Kidney capillary endothelial cell (primary cell): Measurements from ENCODE around the gene CATSPERD.
A peak's percentile ranks its signal among the peaks of the same experiment; 100 is the strongest.

Experiments used
- DNase-seq: peaks from one replicate; pipeline ENCODE4 v3.0.0-alpha.2; 2018; ENCODE audit warnings: low spot score

CATSPERD gene

DNA sequence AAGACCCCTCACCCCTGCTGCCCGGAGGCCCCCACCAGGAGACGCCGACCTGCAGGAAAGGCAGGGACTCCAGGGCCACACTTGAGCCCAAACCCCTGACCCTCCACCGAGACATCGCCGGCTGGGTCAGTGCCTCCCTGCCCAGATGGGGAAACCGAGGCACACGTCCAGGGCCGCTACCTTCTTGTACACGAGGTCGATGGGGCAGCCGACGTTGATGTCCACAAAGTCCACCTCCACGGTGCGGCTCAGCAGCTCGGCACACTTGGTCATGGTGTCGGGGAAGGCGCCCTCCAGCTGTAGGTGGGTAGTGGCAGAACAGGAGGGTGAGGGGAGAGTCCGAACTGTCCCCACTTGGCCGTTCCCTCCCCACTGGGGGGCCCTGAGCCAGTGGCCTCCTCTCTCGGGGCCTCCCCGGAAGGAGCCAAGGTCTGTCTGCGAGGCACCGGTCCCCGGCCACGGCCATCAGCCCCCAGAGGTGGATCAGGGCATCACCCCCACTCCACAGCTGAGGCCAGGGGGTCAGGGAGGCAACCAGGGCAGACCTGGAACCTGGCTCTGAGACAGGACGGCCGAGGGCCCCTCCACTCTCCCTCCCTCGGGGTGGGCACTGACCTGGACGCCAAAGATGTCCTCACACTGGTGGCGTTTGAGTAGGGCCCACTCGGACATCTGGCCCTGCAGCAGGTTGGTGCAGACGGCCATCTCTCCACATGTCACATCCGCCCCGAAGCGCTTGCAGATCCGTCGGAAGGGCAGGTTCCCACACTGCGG, 67.2 kb downstream of the CATSPERD start:
- DNase-seq: no peak

DNA sequence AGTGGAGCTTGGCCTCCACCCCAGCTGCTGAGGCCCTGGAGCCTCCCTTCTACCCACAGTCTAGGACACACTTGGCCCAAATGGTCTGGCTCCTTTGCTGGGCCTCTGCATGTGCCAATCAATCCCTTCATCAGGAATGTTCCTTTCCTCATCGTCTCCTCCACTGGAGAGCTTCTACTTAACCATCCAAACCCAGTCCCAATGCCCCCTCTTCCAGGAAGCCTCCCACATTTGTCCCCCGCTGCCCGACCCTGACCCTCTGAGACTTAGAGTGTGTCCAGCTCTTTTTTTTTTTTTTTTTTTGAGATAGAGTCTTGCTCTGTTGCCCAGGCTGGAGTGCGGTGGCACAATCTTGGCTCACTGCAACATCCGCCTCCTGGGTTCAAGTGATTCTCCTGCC, 68.0 kb downstream of the CATSPERD start:
- DNase-seq: no peak

GRCh38 chr19:5789351-5789761, 68.9 kb downstream of the CATSPERD start:
- no peak for DNase-seq

GRCh38 chr19:5789886-5790558, 69.6 kb downstream of the CATSPERD start:
- DNase-seq: no peak

DNA sequence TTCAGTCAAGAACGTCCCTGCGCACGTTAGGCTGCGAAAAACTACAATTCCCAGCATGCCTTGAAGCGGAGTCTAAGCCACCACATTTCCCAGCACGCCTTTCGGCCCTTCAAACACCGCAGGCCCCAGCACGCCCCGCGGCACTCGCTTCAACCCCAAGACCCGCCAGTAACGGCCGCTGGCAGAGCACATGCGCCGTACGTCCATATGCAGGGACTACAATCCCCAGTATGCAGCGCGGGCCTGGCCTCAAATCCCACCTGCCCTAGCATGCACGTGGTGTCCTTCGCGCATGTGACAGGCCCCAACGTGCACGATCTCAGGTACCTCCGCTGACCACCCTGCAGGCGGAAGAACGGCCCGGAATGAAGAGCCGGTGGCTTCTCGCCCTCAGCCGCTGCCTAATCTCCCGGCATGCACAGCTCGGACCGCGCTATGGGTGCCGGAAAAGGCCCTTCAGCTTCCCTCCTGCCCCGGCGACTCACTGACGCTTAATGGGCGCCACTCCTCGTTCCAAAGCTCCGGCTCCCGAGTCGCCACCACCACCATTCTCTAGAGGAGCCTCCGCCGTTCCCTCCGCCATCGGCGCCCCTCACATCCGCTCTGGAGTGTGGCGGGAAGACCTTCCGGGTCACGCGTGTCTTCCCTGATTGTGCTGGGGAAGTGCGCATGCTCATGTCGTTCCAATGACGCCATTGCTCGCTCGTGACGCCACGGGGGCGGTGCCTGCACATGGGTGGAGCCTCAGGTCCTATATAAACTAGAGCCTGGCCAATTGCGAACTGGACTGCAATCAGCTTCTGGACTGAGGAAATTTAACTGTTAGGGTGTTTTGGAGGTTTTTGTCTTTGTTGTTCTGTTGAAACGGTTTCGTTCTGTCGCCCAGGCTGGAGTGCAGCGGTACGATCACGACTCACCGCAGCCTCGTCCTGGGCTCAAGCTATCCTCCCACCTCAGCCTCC, 70.4 kb downstream of the CATSPERD start, which contains the start of gene DUS3L:
Gene DUS3L (minus strand): TSS at position 605 of the 962 bp plus-strand sequence. CDS start 22 bp downstream, at position 583.
- peak; percentile 93 for DNase-seq

DNA sequence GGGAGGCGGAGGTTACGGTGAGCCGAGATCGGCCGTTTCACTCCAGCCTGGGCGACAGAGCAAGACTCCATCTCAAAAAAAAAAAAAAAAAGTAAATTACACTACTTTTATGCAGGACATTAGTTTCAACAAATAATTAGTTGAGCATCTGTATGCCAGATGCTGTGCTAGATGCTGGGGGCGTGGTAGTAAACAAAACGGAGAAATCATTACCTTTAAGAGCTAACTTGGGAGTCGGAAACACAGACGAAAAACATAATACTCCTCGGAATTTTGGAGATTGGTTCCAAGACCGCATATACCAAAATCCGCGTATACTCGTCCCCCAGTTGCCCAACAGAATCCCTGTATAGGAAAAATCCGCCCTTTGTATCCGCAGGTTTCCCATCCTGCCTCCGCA, 71.8 kb downstream of the CATSPERD start:
- DNase-seq: no peak

DNA sequence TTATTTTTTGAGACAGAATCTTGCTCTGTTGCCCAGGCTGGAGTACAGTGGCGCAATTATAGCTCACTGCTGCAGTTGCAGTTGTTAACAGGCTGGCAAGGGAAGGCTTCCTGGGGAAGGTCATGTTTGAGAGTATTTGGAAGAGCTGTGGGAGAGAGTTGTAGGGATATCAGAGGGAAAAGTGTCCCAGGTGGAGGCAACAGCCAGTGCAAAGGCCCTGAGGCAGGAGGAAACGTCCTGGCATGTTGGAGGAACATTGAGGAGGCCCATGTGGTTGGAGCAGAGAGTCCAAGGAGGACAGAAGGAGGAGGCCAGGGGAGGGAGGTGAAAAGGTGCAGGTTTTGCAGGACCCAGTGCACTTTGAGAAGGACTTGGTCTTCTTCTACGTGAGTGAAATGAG, 72.8 kb downstream of the CATSPERD start:
- DNase-seq: no peak

GRCh38 chr19:5795382-5795919, 75.0 kb downstream of the CATSPERD start:
- no peak for DNase-seq

DNA sequence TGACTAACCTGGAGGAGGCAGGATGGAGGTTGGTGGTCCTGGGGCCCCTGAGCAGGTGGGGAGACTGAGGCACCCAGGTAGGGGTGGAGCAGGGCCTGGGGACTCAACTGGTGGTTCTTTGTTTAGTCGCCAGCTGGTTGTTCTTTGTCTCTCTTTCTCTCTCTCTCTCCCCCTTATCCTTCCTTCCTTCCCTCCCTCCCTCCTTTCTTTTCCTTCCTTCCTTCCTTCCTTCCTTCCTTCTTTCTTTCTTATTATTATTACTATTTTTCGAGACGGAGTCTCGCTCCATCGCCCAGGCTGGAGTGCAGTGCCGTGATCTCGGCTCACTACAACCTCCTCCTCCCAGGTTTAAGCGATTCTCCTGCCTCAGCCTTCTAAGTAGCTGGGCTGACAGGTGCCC, 77.8 kb downstream of the CATSPERD start:
- DNase-seq: no peak

DNA sequence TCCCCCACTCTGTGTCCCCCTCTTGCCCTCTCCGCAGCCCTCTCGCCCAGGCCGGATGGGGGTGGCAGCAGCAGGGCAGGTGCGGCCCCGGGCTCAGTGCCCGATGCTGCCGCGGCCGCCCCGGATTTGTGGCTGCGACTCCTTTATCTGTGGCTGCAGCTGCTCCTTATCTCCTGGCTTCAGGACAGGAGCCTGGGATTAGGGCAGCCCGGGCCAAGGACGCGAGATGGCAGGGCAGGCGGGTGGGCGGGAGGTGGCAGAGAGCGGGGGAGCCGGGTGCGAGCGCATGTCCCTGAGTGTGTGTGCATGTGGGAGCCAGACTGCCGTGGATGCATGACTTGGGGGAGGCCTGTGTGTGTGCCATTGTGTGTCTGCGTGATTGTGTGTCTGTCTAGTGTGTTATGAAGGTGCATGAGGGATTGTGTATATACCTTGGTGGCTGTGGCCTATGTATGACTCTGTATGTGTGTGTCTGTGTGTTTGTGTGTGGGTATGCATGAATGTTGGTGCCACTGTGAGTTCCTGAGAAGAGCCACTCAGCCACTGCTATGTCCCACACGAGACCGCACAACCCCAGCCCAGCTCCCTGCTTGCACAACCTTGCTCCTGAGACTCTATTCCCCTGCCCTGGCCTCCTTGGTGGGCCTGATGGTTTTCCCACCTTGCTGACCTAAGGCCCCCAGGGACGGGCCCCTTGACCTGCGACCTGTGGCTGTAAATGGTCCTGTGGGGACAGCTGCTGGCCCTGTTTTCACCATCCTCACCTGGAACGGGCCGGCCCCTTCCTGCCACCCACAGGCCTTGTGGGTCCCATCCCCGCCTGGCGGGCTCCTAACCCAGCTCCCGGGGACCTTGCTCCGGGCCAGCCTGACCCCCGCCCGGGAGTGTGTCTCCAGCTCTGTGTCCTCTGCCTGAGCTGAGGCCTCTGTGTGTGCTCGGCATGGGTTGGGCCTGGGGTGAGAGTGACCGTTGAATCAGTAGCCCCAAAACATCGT, 79.1 kb downstream of the CATSPERD start:
- no peak for DNase-seq

DNA sequence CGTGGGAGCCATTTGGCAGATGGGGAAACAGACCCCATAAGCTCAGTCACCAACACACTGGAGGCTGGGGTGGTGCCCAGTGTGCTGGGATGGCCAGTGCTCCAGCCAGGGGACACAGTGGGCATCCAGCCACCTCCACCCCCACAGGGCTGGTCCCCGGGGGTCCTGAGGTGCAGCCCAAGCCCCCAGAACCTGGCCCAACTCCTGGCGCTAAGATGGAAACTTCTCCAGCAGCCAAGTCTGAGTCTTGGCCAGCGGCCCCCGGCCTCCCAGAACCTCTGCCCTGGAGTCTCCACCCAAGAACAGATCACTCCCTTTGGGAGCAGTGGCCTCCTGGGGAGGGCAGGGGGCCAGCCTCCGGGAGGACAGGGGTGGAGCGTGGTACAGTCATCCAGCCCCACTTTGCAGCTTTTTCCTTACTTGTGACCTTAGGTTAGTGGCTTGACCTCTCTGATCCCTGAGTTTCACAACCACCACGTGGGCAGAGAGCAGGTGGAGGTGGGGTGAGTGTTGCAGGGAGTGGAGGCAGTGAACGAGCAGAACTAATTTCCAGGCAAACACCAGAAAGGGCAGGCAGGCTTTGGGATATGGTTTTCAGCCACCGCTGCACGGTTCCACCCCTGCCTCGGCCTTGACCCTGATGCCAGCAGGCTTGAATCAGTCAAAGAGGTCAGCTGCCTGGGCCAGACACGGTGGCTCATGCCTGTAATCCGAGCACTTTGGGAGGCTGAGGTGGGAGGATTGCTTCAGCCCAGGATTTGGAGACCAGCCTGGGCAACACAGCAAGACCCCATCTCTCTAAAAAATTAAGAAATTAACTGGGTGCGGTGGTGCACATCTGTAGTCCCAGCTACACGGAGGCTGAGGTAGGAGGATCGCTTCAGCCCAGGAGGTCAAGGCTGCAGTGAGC, 80.2 kb downstream of the CATSPERD start:
- no peak for DNase-seq

- DNase-seq: no peak
Observed at GRCh38 chr19:5801796-5802619, 81.6 kb downstream of the CATSPERD start.

DNA sequence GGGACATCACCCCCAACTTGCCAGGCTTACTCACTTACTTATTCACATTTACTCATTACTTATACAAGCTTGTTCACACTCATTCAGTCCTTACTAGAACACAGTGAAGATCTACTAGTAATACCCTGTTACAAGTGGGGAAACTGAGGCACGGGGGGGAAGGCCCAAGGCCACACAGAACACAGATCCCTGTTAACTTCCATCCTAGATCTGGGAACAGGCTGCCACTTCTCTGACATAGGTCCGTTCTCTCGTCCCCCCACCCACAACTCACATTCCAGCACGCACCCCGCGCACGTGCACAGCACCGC, 83.0 kb downstream of the CATSPERD start:
- no peak for DNase-seq

GRCh38 chr19:5803752-5804515, 83.5 kb downstream of the CATSPERD start:
- peak; percentile 76 for DNase-seq

DNA sequence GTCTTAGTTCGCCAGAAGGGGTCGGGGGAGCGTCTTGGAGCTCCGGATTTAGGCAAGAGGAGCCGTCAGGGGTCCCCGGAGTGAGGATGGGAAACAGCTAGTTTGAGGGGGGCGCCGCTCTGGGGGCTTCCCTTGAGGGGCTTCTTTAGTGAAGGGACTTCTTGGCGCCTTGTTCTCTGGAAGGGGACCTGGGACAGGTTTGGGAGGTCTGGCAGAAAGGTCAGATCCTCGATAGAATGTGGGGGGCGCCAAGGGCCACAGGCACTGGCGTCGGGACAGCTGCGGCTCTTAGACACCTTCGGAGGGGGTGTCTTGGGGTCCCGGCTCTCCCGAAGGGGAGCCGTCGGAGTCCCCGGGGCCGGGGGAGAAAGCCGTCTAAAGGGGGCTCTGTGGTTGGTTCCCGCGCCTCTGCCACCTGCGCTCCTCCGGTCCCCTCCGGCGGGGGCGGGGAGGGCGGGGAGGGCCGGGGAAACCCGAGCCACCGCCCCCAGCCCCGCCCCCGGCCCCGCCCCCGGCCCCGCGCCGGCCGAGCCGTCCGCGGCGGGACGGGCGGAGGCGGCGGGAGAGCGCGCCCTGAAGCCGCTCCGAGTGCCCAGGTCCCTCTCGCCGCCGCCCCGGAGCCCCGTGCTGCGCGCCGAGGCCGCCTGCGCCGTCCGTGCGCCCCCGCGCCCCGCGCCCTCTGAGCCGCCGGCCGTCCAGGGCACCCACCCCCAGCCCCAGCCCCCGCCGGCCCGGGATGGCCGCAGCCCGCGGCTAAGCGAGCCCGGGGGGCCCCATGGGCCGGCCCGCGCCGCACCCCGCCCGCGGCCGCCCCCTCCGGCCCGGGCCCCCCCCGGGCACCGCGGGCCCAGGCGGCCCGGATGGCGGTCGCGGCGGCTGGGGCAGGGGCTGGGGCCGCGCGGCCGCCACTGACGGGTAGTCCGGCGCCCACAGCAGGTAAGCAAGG, 84.4 kb downstream of the CATSPERD start, which contains the start of gene NRTN:
Gene NRTN (plus strand): TSS at position 552 of the 946 bp plus-strand sequence. CDS start 19,099 bp downstream, outside the sequence.
- DNase-seq: no peak

DNA sequence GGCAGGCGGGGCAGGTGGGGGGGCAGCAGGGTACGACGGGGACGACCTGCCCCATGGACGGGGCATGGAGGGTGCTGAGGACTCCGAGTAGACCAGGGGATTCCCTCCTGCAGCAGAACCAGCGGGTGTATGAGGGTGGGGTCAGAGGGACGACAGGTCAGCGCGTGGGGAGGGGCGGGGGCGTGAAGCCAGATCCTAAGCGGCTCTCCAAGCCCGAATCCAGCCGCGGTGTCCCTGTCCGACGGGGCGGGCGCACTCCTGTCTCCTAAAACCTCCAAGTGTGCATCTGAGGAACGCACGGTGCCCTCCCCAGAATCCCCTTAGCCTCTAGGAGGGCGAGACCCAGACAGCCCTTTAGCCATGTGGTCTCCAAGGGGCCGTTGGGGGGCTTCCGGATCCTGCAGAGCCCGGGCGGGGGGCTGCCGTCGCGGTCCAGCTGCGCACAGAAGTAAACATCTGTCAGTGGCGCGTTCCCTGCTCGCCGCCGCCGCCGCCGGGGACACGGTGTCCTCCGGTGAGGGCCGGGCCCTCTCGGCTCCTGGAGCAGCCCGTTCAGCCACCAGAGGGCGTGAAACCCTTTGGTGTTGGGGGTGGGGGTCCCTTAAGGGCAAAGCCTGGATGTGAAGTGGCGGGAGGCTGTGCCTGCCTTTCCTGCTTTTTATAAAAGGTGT, 85.2 kb downstream of the CATSPERD start:
- no peak for DNase-seq
